K562 (cell line): ENCODE measurements around the gene SLC30A3. TPM values are rescaled to one million over a fixed set of nuclear protein-coding genes. Genes with fewer than 3 reads are reported as not detected.

Experiments
- AFF4 ChIP-seq: sonication (generic); formaldehyde crosslinking; IDR thresholded peaks from 2 replicates; pipeline ENCODE4 v1.8.0; 2023; ENCODE audit warnings: mild to moderate bottlenecking, missing genetic modification reagents
- ERF ChIP-seq: fragments of 450-650 bp; formaldehyde crosslinking; IDR thresholded peaks from 2 replicates; pipeline ENCODE4 v1.4.0; 2020; ENCODE audit warnings: mild to moderate bottlenecking, mixed read lengths
- NUFIP1 ChIP-seq: fragments of 450-650 bp; IDR thresholded peaks from 2 replicates; pipeline ENCODE4 v1.6.1; 2018; ENCODE audit not compliant: partially characterized antibody
- SRF ChIP-seq, 2 experiments: fragments of 250-450, 450-650 bp in 1 of 2; sonication (Bioruptor Pico) in 1 of 2; sonication (generic) in 1 of 2; formaldehyde crosslinking; IDR thresholded peaks; 2 replicates each; pipeline versions ENCODE4 v1.5.0 to v1.5.1; 2020 to 2022; ENCODE audit warnings: mild to moderate bottlenecking in 1 of 2, missing genetic modification reagents in 1 of 2
- ZNF217 ChIP-seq: sonication (generic); formaldehyde crosslinking; IDR thresholded peaks from 2 replicates; pipeline ENCODE4 v1.8.0; 2022; ENCODE audit warnings: mild to moderate bottlenecking, missing genetic modification reagents
- ZNF239 ChIP-seq: fragments of 250-450 bp; sonication (Bioruptor Pico); IDR thresholded peaks from 2 replicates; pipeline ENCODE4 v1.4.0; 2020; ENCODE audit warnings: mild to moderate bottlenecking
- polyA plus RNA-seq, 8 experiments: library from polyadenylated mRNA; depleted of rRNA in 4 of 8; stranded (reverse) in 5 of 8; unstranded in 3 of 8; fragments of >200 nt; fragmentation: Nextera tagmentation in 2 of 8; fragmentation: Illumina TruSeq in 1 of 8; extraction: Ambion mirVana in 2 of 8; extraction: Trizol in 1 of 8; gene quantifications; 2 replicates each; pipeline versions ENCODE4 v1.2.1 to v1.2.3, GENCODE V29; 2011 to 2014; ENCODE audit warnings: inconsistent platforms in 1 of 8, missing spikeins in 1 of 8
- total RNA-seq, 7 experiments: library from RNA; depleted of rRNA in 6 of 7; stranded (reverse); fragments of >200 nt in 6 of 7; fragmentation: Illumina TruSeq in 2 of 7; extraction: Trizol in 2 of 7; gene quantifications; 2 replicates each; pipeline versions ENCODE4 v1.2.1 to v1.2.3, GENCODE V29; 2011 to 2021; ENCODE audit warnings: low replicate concordance in 1 of 7
- TF ChIP-seq, protein P1 (sequence below): fragments of 250-450 bp; sonication (Bioruptor Pico); IDR thresholded peaks from 2 replicates; pipeline ENCODE4 v1.4.0; 2020; ENCODE audit warnings: borderline replicate concordance

The SLC30A3 gene
- total and polyA plus RNA-seq, 9 of the 15 experiments (the other 6 are each of a cell fraction or from before 2014, with no cell fraction given), result 0.03 to 2.7 (median 0.89) TPM; not detected in 1

GRCh38 chr2:27285481-27285880 lies 22.6 kb upstream of the SLC30A3 start (continued):
- TF ChIP-seq AFF4 (CRISPR knock-in tag) (no peak), SRF (CRISPR knock-in tag; IDR thresholded peaks at IDR 0.05) (no peak), ZNF217 (no peak), NUFIP1 (no peak), ERF (no peak), ZNF239 (CRISPR knock-in tag) (no peak)
- TF ChIP-seq, protein P1, sequence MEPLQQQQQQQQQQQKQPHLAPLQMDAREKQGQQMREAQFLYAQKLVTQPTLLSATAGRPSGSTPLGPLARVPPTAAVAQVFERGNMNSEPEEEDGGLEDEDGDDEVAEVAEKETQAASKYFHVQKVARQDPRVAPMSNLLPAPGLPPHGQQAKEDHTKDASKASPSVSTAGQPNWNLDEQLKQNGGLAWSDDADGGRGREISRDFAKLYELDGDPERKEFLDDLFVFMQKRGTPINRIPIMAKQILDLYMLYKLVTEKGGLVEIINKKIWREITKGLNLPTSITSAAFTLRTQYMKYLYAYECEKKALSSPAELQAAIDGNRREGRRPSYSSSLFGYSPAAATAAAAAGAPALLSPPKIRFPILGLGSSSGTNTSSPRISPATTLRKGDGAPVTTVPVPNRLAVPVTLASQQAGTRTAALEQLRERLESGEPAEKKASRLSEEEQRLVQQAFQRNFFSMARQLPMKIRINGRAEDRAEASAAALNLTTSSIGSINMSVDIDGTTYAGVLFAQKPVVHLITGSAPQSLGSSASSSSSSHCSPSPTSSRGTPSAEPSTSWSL (CRISPR knock-in tag), result no peak
- TF ChIP-seq, all 486 proteins: peak for 0
